Measurements from ENCODE around the gene IRAK3.

DNA sequence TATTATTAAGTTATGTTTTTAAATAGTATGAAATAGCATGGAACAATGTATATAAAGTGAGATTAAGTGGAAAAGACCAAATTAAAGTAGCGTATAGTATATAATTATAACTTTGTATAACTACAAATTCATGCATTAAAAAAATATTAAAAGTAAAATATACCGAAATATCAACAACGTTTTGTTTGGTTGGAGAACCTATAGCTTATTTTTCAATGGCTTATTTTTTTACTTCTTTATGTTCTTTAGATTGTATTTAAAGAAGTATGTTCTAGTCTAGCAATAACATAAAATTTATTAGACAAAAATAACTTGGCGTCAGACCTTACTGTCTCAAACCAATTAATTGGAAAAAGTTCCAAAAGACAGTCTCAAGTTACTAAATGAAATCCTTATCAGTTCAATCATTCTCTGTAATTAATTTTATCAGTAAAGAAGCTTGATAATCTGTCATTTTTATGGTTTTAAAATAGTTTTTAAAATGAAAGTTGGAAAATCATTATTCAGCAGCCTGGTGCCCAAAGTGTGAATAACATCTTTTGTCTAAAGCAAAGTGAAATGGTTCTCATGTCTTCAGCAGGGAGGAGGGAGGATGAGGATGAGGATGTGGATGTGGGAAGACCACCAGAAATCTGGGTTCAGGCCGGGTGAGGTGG lies 46.7 kb downstream of the IRAK3 start:
- TF ChIP-seq, protein P1, sequence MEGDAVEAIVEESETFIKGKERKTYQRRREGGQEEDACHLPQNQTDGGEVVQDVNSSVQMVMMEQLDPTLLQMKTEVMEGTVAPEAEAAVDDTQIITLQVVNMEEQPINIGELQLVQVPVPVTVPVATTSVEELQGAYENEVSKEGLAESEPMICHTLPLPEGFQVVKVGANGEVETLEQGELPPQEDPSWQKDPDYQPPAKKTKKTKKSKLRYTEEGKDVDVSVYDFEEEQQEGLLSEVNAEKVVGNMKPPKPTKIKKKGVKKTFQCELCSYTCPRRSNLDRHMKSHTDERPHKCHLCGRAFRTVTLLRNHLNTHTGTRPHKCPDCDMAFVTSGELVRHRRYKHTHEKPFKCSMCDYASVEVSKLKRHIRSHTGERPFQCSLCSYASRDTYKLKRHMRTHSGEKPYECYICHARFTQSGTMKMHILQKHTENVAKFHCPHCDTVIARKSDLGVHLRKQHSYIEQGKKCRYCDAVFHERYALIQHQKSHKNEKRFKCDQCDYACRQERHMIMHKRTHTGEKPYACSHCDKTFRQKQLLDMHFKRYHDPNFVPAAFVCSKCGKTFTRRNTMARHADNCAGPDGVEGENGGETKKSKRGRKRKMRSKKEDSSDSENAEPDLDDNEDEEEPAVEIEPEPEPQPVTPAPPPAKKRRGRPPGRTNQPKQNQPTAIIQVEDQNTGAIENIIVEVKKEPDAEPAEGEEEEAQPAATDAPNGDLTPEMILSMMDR (IDR thresholded peaks at IDR 0.05) = no peak
- no peak for TF ChIP-seq ZFX (IDR thresholded peaks at IDR 0.05; ENCODE audit: borderline replicate concordance)

Data from 22Rv1 (cell line).